T-cell (primary cell): ENCODE data around the gene FETUB. TPM values are rescaled to one million over a fixed set of nuclear protein-coding genes. Genes with fewer than 3 reads are reported as not detected.

ENCODE experiments used
- ATAC-seq, 4 experiments: fragments of 200-7000 bp in 3 of 4; fragments of 150-1000 bp in 1 of 4; cut with Tn5 transposase; replicated peaks in 1 of 4; 1 replicate in 3 of 4; 2 replicates in 1 of 4; pipeline ENCODE4 v1.10.0; 2021; ENCODE audit warnings: moderate library complexity in 3 of 4, mild to moderate bottlenecking in 2 of 4, moderate number of reproducible peaks in 1 of 4
- CTCF ChIA-PET, 2 donors: fragments of 300-600 bp; sonication (Branson Sonifier 250); formaldehyde crosslinking; loops; one replicate each; lab custom pipeline; 2022; ENCODE audit warnings: antibody characterized with exemption in 2 of 2; lab: Charles Lee
- POLR2A ChIA-PET, 2 donors: fragments of 300-600 bp; sonication (Branson Sonifier 250); formaldehyde crosslinking; loops; one replicate each; lab custom pipeline; 2022; ENCODE audit warnings: antibody characterized with exemption in 2 of 2; lab: Charles Lee
- DNase-seq, 35 experiments: peaks; one replicate each; pipeline versions ENCODE4 v3.0.0 to v3.0.0-alpha.2; 2013 to 2023
- H3K27ac ChIP-seq: one replicate; pipeline ENCODE4 v1.5.1; 2013; ENCODE audit warnings: low read length
- H3K27me3 ChIP-seq, 2 experiments: replicated peaks in 1 of 2; 1 replicate in 1 of 2; 2 replicates in 1 of 2; pipeline versions ENCODE4 v1.6.1 to v1.7.0; 2013; ENCODE audit warnings: low read length in 1 of 2, mixed read lengths in 1 of 2; ENCODE audit not compliant: control insufficient read depth in 2 of 2, insufficient read depth in 2 of 2; ENCODE audit errors: extremely low read depth in 1 of 2
- H3K36me3 ChIP-seq, 2 donors: 1 replicate in 1 of 2; 2 replicates in 1 of 2; pipeline versions ENCODE4 v1.6.1 to v1.7.0; 2013; ENCODE audit warnings: low read length in 1 of 2; ENCODE audit not compliant: control insufficient read depth in 2 of 2, insufficient read depth in 1 of 2; ENCODE audit errors: extremely low read depth in 1 of 2
- H3K4me1 ChIP-seq, 2 experiments: 1 replicate in 1 of 2; 2 replicates in 1 of 2; pipeline versions ENCODE4 v1.6.1 to v1.7.0; 2013; ENCODE audit warnings: low read length in 2 of 2, mixed read lengths in 1 of 2; ENCODE audit not compliant: insufficient read depth in 2 of 2, control insufficient read depth in 1 of 2; ENCODE audit errors: extremely low read depth in 1 of 2
- H3K4me3 ChIP-seq, 2 donors: 1 replicate in 1 of 2; 2 replicates in 1 of 2; pipeline versions ENCODE4 v1.5.1 to v1.7.0; 2013; ENCODE audit warnings: mild to moderate bottlenecking in 2 of 2, low read length in 1 of 2, moderate library complexity in 1 of 2; ENCODE audit not compliant: control insufficient read depth in 1 of 2; ENCODE audit errors: extremely low read depth in 1 of 2
- H3K9me3 ChIP-seq: 2 replicates; pipeline ENCODE4 v1.7.0; 2013
- H3K27ac Mint-ChIP-seq, 2 donors: one replicate each; pipeline ENCODE4 v1.8.0; 2020 to 2021; ENCODE audit warnings: mild to moderate bottlenecking in 2 of 2, mixed read lengths in 2 of 2
- H3K27me3 Mint-ChIP-seq, 2 donors: one replicate each; pipeline ENCODE4 v1.8.0; 2021 to 2022; ENCODE audit warnings: mixed read lengths in 2 of 2
- H3K36me3 Mint-ChIP-seq: one replicate; pipeline ENCODE4 v1.8.0; 2021; ENCODE audit warnings: mixed read lengths
- H3K4me1 Mint-ChIP-seq, 3 donors: one replicate each; pipeline ENCODE4 v1.8.0; 2020 to 2022; ENCODE audit warnings: mixed read lengths in 3 of 3, mild to moderate bottlenecking in 1 of 3
- H3K4me3 Mint-ChIP-seq, 3 donors: one replicate each; pipeline ENCODE4 v1.8.0; 2020 to 2022; ENCODE audit warnings: mild to moderate bottlenecking in 3 of 3, mixed read lengths in 3 of 3, moderate library complexity in 3 of 3
- H3K9me3 Mint-ChIP-seq, 3 donors: one replicate each; pipeline ENCODE4 v1.8.0; 2020 to 2022; ENCODE audit warnings: mixed read lengths in 3 of 3
- whole genome bisulfite sequencing: methylation state at CpG from one replicate; pipeline ENCODE4 v1.1.5; 2013; ENCODE audit warnings: missing lambda C conversion rate; ENCODE audit not compliant: insufficient coverage; 5-methylcytosine and 5-hydroxymethylcytosine counted together
- total RNA-seq, 35 experiments: library from RNA in 6 of 35; stranded (reverse) in 6 of 35; fragments of 120-200 nt in 1 of 35; gene quantifications; one replicate each; pipeline versions ENCODE4 v1.2.1 to v1.2.4 and lab custom pipeline; 2013 to 2026

Gene FETUB
- total RNA-seq, 5 donors from 2014 or later (not counting 1 experiment from before 2014, with no cell fraction given) = not detected

- no peak for DNase-seq
- CTCF ChIA-PET = no interaction called here
- peaks cover 12 to 15% of the 10 kb centered on the region in 2 donors for H3K27me3 Mint-ChIP-seq
- POLR2A ChIA-PET = interaction anchor here in 1 of 2 donors (0.6 kb wide), 1 partner anchor 1073 kb away, joined by 4 read pairs; no protein-coding TSS in a partner anchor
- H3K36me3 Mint-ChIP-seq = no peaks in the 10 kb centered on the region
- peaks cover 0 to 2% of the 10 kb centered on the region in 2 experiments for H3K27me3 ChIP-seq
- no peak overlapping the region for H3K4me3 Mint-ChIP-seq
- no peaks in the 10 kb centered on the region for H3K36me3 ChIP-seq
- no peaks in the 10 kb centered on the region for H3K4me1 ChIP-seq
- H3K27ac ChIP-seq = no peak overlapping the region
- H3K9me3 Mint-ChIP-seq = no peaks in the 10 kb centered on the region
- no peak overlapping the region for H3K4me3 ChIP-seq
- no peaks in the 10 kb centered on the region for H3K4me1 Mint-ChIP-seq
- H3K27ac Mint-ChIP-seq = no peak overlapping the region
- WGBS = 80% methylated on average over 2 of the region's 4 CpGs
- ATAC-seq = no peak
- H3K9me3 ChIP-seq = no peaks in the 10 kb centered on the region
Observed at GRCh38 chr3:186646106-186646505, 5.9 kb downstream of the FETUB start.

GRCh38 chr3:186646841-186647240, 6.6 kb downstream of the FETUB start:
- Histone ChIP-seq H3K4me1 (no peaks in the 10 kb centered on the region), H3K36me3 (no peaks in the 10 kb centered on the region), H3K4me3 (no peak overlapping the region), H3K27me3 (peaks cover 0 to 2% of the 10 kb centered on the region in 2 experiments), H3K9me3 (no peaks in the 10 kb centered on the region), H3K27ac (no peak overlapping the region)
- Mint-ChIP-seq H3K27me3 (peaks cover 11 to 12% of the 10 kb centered on the region in 2 donors), H3K9me3 (no peaks in the 10 kb centered on the region), H3K4me1 (no peaks in the 10 kb centered on the region), H3K36me3 (no peaks in the 10 kb centered on the region), H3K27ac (no peak overlapping the region), H3K4me3 (no peak overlapping the region)
- WGBS = no CpG with 5 or more reads among the region's 1 CpG
- ATAC-seq (no peak), DNase-seq (no peak)
- CTCF ChIA-PET = no interaction called here
- POLR2A ChIA-PET = interaction anchor here in 1 of 2 donors (0.6 kb wide), 1 partner anchor 1074 kb away, joined by 4 read pairs; no protein-coding TSS in a partner anchor

GRCh38 chr3:186648851-186649250, 8.7 kb downstream of the FETUB start:
- no peaks in the 10 kb centered on the region for H3K36me3 ChIP-seq
- Mint-ChIP-seq H3K4me1 (no peaks in the 10 kb centered on the region), H3K9me3 (no peaks in the 10 kb centered on the region), H3K4me3 (no peak overlapping the region), H3K27me3 (peaks cover 8 to 17% of the 10 kb centered on the region in 2 donors), H3K27ac (no peak overlapping the region), H3K36me3 (no peaks in the 10 kb centered on the region)
- CTCF ChIA-PET = no interaction called here
- H3K27me3 ChIP-seq = peaks cover 0 to 13% of the 10 kb centered on the region in 2 experiments
- H3K27ac ChIP-seq = no peak overlapping the region
- DNase-seq = no peak
- no peak for ATAC-seq
- no peaks in the 10 kb centered on the region for H3K9me3 ChIP-seq
- no peak overlapping the region for H3K4me3 ChIP-seq
- H3K4me1 ChIP-seq = no peaks in the 10 kb centered on the region
- POLR2A ChIA-PET = no interaction called here
- no CpG with 5 or more reads among the region's 1 CpG for WGBS

GRCh38 chr3:186651678-186652215, 11.5 kb downstream of the FETUB start:
- ChIA-PET POLR2A (no interaction called here), CTCF (no interaction called here)
- Histone ChIP-seq H3K27ac (no peak overlapping the region), H3K36me3 (no peaks in the 10 kb centered on the region), H3K27me3 (peaks cover 0 to 16% of the 10 kb centered on the region in 2 experiments), H3K9me3 (no peaks in the 10 kb centered on the region), H3K4me1 (no peaks in the 10 kb centered on the region), H3K4me3 (no peak overlapping the region)
- H3K27ac Mint-ChIP-seq = no peak overlapping the region
- H3K9me3 Mint-ChIP-seq = no peaks in the 10 kb centered on the region
- H3K4me1 Mint-ChIP-seq = no peaks in the 10 kb centered on the region
- H3K4me3 Mint-ChIP-seq = no peak overlapping the region
- peaks cover 6 to 12% of the 10 kb centered on the region in 2 donors for H3K27me3 Mint-ChIP-seq
- ATAC-seq = no peak
- no peak for DNase-seq
- H3K36me3 Mint-ChIP-seq = no peaks in the 10 kb centered on the region
- 70% methylated on average over 3 of the region's 3 CpGs for WGBS

GRCh38 chr3:186653080-186653707, 13.0 kb downstream of the FETUB start:
- Mint-ChIP-seq H3K36me3 (no peaks in the 10 kb centered on the region), H3K9me3 (no peaks in the 10 kb centered on the region), H3K4me3 (no peak overlapping the region), H3K27ac (no peak overlapping the region), H3K27me3 (peaks cover 12% of the 10 kb centered on the region in 2 donors), H3K4me1 (no peaks in the 10 kb centered on the region)
- DNase-seq (no peak), ATAC-seq (no peak)
- Histone ChIP-seq H3K4me1 (no peaks in the 10 kb centered on the region), H3K27ac (no peak overlapping the region), H3K9me3 (no peaks in the 10 kb centered on the region), H3K36me3 (no peaks in the 10 kb centered on the region), H3K27me3 (peaks cover 0 to 16% of the 10 kb centered on the region in 2 experiments), H3K4me3 (no peak overlapping the region)
- POLR2A ChIA-PET = no interaction called here
- CTCF ChIA-PET = no interaction called here
- 82% methylated on average over 2 of the region's 7 CpGs for WGBS

- POLR2A ChIA-PET = no interaction called here
- Mint-ChIP-seq H3K27me3 (peaks cover 12 to 20% of the 10 kb centered on the region in 2 donors), H3K9me3 (no peaks in the 10 kb centered on the region), H3K4me3 (no peak overlapping the region), H3K4me1 (no peaks in the 10 kb centered on the region), H3K27ac (no peak overlapping the region), H3K36me3 (no peaks in the 10 kb centered on the region)
- Histone ChIP-seq H3K9me3 (no peaks in the 10 kb centered on the region), H3K4me3 (no peak overlapping the region), H3K27me3 (peaks cover 0 to 16% of the 10 kb centered on the region in 2 experiments), H3K36me3 (no peaks in the 10 kb centered on the region), H3K4me1 (no peaks in the 10 kb centered on the region), H3K27ac (no peak overlapping the region)
- no peak for DNase-seq
- ATAC-seq = no peak
- WGBS = 75% methylated on average over 2 of the region's 6 CpGs
- CTCF ChIA-PET = no interaction called here
Observed at GRCh38 chr3:186653984-186654383, 13.8 kb downstream of the FETUB start.
